Muscle layer of duodenum (tissue), 2 donors: ENCODE measurements around the gene AGO1.
"Not testable (repeated sequence)": the region's sequence is repeated elsewhere in the genome, so short reads cannot be mapped to it uniquely, and the experiment has no call there.

ENCODE experiments used
- H3K27ac ChIP-seq: one replicate; pipeline ENCODE4 v1.7.0; 2013; ENCODE audit warnings: mild to moderate bottlenecking, low read length
- H3K27me3 ChIP-seq: one replicate; pipeline ENCODE4 v1.7.0; 2013; ENCODE audit warnings: low read depth, mild to moderate bottlenecking, control low read depth, low read length
- H3K36me3 ChIP-seq, 2 donors: one replicate each; pipeline ENCODE4 v1.7.0; 2013; ENCODE audit warnings: low read length in 2 of 2, control low read depth in 1 of 2, mild to moderate bottlenecking in 1 of 2; ENCODE audit not compliant: insufficient read depth in 2 of 2, control insufficient read depth in 1 of 2
- H3K4me1 ChIP-seq, 2 donors: one replicate each; pipeline ENCODE4 v1.7.0; 2013; ENCODE audit warnings: low read length in 2 of 2, mild to moderate bottlenecking in 2 of 2, control low read depth in 1 of 2, moderate library complexity in 1 of 2; ENCODE audit not compliant: insufficient read depth in 2 of 2, control insufficient read depth in 1 of 2
- H3K4me3 ChIP-seq, 2 donors: one replicate each; pipeline ENCODE4 v1.7.0; 2013; ENCODE audit warnings: low read length in 2 of 2, low read depth in 1 of 2, mild to moderate bottlenecking in 1 of 2
- H3K9me3 ChIP-seq, 2 donors: one replicate each; pipeline ENCODE4 v1.7.0; 2013; ENCODE audit warnings: low read length in 2 of 2, control low read depth in 1 of 2, mild to moderate bottlenecking in 1 of 2; ENCODE audit not compliant: control insufficient read depth in 1 of 2
- donor health status: healthy.

AGO1 gene

DNA sequence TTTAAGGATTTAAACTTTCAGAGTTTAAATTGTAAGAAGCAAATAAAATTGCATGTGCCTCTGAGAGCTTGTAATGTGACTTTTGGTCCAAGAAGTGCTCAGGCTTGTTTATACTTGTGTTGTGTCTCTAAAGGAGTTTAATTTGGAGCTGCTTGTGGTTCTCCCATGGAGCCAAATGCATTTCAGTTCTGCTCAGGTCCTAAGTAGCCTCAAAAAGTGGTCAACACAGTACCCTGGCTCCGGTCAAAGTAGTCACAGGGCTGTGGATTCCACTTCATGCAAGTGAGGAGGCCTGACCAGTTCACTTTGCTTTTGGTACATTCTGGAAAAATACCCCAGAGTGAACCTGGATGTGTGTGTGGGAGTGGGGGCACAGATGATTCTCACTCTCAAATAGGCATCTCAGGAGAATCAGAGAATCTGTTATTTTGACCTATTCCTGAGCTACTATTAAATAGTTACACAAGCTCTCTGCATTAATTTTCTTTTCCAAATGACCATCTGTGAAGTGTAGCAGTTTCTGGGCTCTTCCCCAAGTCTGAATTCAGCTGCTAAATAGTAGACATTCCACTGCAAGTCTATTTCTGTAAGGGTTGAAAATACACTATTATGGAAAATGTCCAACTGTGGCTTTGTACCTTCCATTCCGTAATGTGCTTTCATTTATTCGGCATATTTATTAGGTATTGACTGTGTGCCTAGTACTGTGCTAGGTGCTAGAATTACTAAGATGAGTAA lies 31.7 kb upstream of the AGO1 start:
- H3K4me1 ChIP-seq: peaks cover 0 to 29% of the 10 kb centered on the region in 2 donors
- H3K4me3 ChIP-seq: no peak overlapping the region
- no peak overlapping the region for H3K27ac ChIP-seq
- peaks cover 23 to 46% of the 10 kb centered on the region in 2 donors for H3K36me3 ChIP-seq
- no peaks in the 10 kb centered on the region for H3K9me3 ChIP-seq
- no peaks in the 10 kb centered on the region for H3K27me3 ChIP-seq

DNA sequence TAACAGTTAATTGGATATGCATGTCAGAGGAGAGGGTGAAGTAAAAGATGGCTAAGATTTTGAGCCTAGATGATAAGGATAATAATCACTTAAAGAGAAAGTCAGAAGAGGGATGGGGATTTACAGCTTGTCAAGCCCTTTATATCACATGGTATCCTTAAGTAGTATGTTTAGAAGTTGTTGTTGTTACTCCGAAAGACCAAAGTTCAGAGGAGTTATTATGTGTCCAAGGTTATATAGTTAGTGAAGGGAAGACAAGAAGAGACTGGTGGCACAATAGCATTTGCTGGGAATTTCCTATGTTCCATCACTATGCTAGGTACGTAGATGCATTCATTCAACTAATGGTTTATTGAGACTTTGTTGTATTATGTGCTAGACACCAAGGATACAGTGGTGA lies 30.8 kb upstream of the AGO1 start:
- Histone ChIP-seq H3K36me3 (peaks cover 23 to 54% of the 10 kb centered on the region in 2 donors), H3K27ac (no peak overlapping the region), H3K4me3 (no peak overlapping the region), H3K27me3 (no peaks in the 10 kb centered on the region), H3K9me3 (no peaks in the 10 kb centered on the region), H3K4me1 (peaks cover 0 to 29% of the 10 kb centered on the region in 2 donors)

- peaks cover 0 to 26% of the 10 kb centered on the region in 2 donors for H3K4me1 ChIP-seq
- no peak overlapping the region for H3K27ac ChIP-seq
- H3K27me3 ChIP-seq: no peaks in the 10 kb centered on the region
- H3K36me3 ChIP-seq: peaks cover 23 to 52% of the 10 kb centered on the region in 2 donors
- no peak overlapping the region for H3K4me3 ChIP-seq
- no peaks in the 10 kb centered on the region for H3K9me3 ChIP-seq
Measured at GRCh38 chr1:35854989-35855700, 27.9 kb upstream of the AGO1 start.

GRCh38 chr1:35856964-35857363 lies 26.0 kb upstream of the AGO1 start:
- Histone ChIP-seq H3K4me1 (peaks cover 0 to 8% of the 10 kb centered on the region in 2 donors), H3K27me3 (no peaks in the 10 kb centered on the region), H3K9me3 (no peaks in the 10 kb centered on the region), H3K36me3 (peaks cover 23 to 38% of the 10 kb centered on the region in 2 donors), H3K27ac (no peak overlapping the region), H3K4me3 (no peak overlapping the region)

DNA sequence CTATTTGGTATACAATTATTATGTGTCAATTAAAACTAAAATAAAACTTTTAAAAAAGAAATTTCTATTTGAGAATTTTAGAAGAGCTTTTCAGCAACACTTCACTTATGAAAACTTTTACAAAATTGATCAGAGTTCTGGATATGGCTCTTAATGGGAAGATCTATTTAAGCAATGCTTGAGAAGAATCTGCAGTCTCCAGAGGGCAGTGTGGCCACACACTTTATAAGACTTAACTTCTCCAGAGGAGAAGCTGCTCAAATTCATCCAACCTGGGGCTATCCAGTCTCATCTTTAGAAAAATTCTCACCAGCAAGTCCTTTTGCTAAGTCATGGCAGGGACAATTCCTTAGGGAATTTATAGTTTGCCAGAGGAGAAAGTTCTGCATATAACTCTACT lies 25.2 kb upstream of the AGO1 start:
- Histone ChIP-seq H3K27ac (no peak overlapping the region), H3K27me3 (no peaks in the 10 kb centered on the region), H3K36me3 (peaks cover 23 to 38% of the 10 kb centered on the region in 2 donors), H3K4me1 (no peaks in the 10 kb centered on the region), H3K4me3 (no peak overlapping the region), H3K9me3 (no peaks in the 10 kb centered on the region)

- Histone ChIP-seq H3K9me3 (no peaks in the 10 kb centered on the region), H3K36me3 (peaks cover 6 to 12% of the 10 kb centered on the region in 2 donors), H3K27ac (no peak overlapping the region), H3K4me1 (no peaks in the 10 kb centered on the region), H3K27me3 (no peaks in the 10 kb centered on the region), H3K4me3 (no peak overlapping the region)
Measured at GRCh38 chr1:35860696-35861095, 22.3 kb upstream of the AGO1 start.

- Histone ChIP-seq H3K9me3 (no peaks in the 10 kb centered on the region), H3K27me3 (no peaks in the 10 kb centered on the region), H3K4me3 (no peak overlapping the region), H3K36me3 (no peaks in the 10 kb centered on the region), H3K4me1 (no peaks in the 10 kb centered on the region), H3K27ac (no peak overlapping the region)
Measured at GRCh38 chr1:35863136-35863535, 19.9 kb upstream of the AGO1 start.

DNA sequence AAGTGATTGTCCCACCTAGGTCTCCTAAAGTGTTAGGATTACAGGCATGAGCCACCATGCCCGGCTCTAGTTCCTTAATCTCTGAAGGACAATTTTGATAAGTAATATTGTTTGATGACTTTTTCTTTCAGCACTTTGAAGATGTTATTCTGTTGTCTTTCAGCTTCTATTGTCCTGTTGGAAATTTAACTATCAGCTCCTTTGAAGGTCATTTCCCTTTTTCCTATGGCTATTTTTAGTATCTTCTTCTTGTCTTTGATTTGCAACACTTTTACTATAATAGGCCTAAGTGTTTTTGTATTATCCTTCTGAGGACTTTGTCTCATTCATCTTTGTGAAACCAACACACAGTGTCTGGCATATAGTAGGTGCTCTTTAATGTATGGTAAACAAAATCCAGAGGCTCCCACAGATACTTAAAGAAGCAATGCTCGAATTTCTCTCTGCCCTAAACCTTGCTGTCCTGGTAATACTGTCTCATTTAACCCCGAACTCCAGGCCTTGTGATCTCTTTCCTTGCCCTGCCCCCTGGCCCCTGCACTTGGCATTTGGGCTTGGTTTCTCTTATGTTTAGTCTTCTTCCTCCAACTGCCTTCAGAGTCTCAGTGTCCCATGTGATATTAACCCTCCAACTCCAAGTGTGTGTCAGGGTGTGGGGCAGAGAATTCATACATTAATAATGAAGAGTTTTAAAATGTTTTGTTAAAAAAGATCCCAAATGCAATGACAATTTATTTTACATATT lies 19.0 kb upstream of the AGO1 start:
- Histone ChIP-seq H3K4me1 (no peaks in the 10 kb centered on the region), H3K27me3 (no peaks in the 10 kb centered on the region), H3K27ac (no peak overlapping the region), H3K36me3 (no peaks in the 10 kb centered on the region), H3K9me3 (no peaks in the 10 kb centered on the region), H3K4me3 (no peak overlapping the region)

GRCh38 chr1:35864813-35865212 lies 18.2 kb upstream of the AGO1 start:
- Histone ChIP-seq H3K36me3 (no peaks in the 10 kb centered on the region), H3K27me3 (no peaks in the 10 kb centered on the region), H3K9me3 (no peaks in the 10 kb centered on the region), H3K4me1 (no peaks in the 10 kb centered on the region), H3K27ac (no peak overlapping the region), H3K4me3 (no peak overlapping the region)

- no peaks in the 10 kb centered on the region for H3K36me3 ChIP-seq
- no peaks in the 10 kb centered on the region for H3K9me3 ChIP-seq
- no peaks in the 10 kb centered on the region for H3K27me3 ChIP-seq
- H3K4me3 ChIP-seq: no peak overlapping the region
- no peak overlapping the region for H3K27ac ChIP-seq
- H3K4me1 ChIP-seq: no peaks in the 10 kb centered on the region
Measured at GRCh38 chr1:35866991-35867390, 16.0 kb upstream of the AGO1 start.

- not testable (repeated sequence) for H3K27ac ChIP-seq, H3K27me3 ChIP-seq, H3K4me1 ChIP-seq, H3K9me3 ChIP-seq, H3K4me3 ChIP-seq, H3K36me3 ChIP-seq
Measured at GRCh38 chr1:35869245-35869950, 13.6 kb upstream of the AGO1 start.
